Activated naive CD8-positive, alpha-beta T cell treated with anti-CD3 and anti-CD28 coated beads, Interleukin-2, amount 50 U/mL, for 24 hours (primary cell): Measurements from ENCODE around the gene C19orf12.

ENCODE experiments used
- ATAC-seq: fragments of 150-1000 bp; cut with Tn5 transposase; one replicate; pipeline ENCODE4 v1.10.0; 2021
- DNase-seq: peaks from one replicate; pipeline ENCODE4 v3.0.0; 2021
- H3K27ac Mint-ChIP-seq: one replicate; pipeline ENCODE4 v1.8.0; 2021; ENCODE audit warnings: mild to moderate bottlenecking, mixed read lengths
- H3K27me3 Mint-ChIP-seq: one replicate; pipeline ENCODE4 v1.8.0; 2021; ENCODE audit warnings: mixed read lengths
- H3K36me3 Mint-ChIP-seq: one replicate; pipeline ENCODE4 v1.8.0; 2021; ENCODE audit warnings: low read depth, mixed read lengths
- H3K4me1 Mint-ChIP-seq: one replicate; pipeline ENCODE4 v1.8.0; 2021; ENCODE audit warnings: mixed read lengths
- H3K4me3 Mint-ChIP-seq: one replicate; pipeline ENCODE4 v1.8.0; 2021; ENCODE audit warnings: mild to moderate bottlenecking, moderate library complexity, mixed read lengths
- H3K9me3 Mint-ChIP-seq: one replicate; pipeline ENCODE4 v1.8.0; 2021; ENCODE audit warnings: mixed read lengths

Gene C19orf12

GRCh38 chr19:29748996-29749849, 34.2 kb upstream of the C19orf12 start:
- Mint-ChIP-seq H3K4me3 (no peak overlapping the region), H3K4me1 (no peaks in the 10 kb centered on the region), H3K27ac (no peak overlapping the region), H3K36me3 (no peaks in the 10 kb centered on the region), H3K27me3 (peaks cover 2% of the 10 kb centered on the region), H3K9me3 (no peaks in the 10 kb centered on the region)
- ATAC-seq (no peak), DNase-seq (no peak)

GRCh38 chr19:29745253-29745652, 30.2 kb upstream of the C19orf12 start:
- H3K4me3 Mint-ChIP-seq = no peak overlapping the region
- H3K36me3 Mint-ChIP-seq = no peaks in the 10 kb centered on the region
- no peaks in the 10 kb centered on the region for H3K4me1 Mint-ChIP-seq
- DNase-seq = no peak
- no peak for ATAC-seq
- no peaks in the 10 kb centered on the region for H3K9me3 Mint-ChIP-seq
- H3K27ac Mint-ChIP-seq = no peak overlapping the region
- no peaks in the 10 kb centered on the region for H3K27me3 Mint-ChIP-seq

- no peak for ATAC-seq
- H3K4me3 Mint-ChIP-seq = no peak overlapping the region
Observed at GRCh38 chr19:29743681-29744080, 28.6 kb upstream of the C19orf12 start.

GRCh38 chr19:29741776-29742175, 26.7 kb upstream of the C19orf12 start:
- Mint-ChIP-seq H3K36me3 (no peaks in the 10 kb centered on the region), H3K4me3 (no peak overlapping the region), H3K9me3 (no peaks in the 10 kb centered on the region), H3K4me1 (no peaks in the 10 kb centered on the region), H3K27ac (no peak overlapping the region), H3K27me3 (no peaks in the 10 kb centered on the region)
- ATAC-seq (no peak), DNase-seq (no peak)

More at GRCh38 chr19:29743681-29744080, 28.6 kb upstream of the C19orf12 start:
- Mint-ChIP-seq H3K27ac (no peak overlapping the region), H3K9me3 (no peaks in the 10 kb centered on the region), H3K27me3 (no peaks in the 10 kb centered on the region), H3K36me3 (no peaks in the 10 kb centered on the region), H3K4me1 (no peaks in the 10 kb centered on the region)
- no peak for DNase-seq

GRCh38 chr19:29741226-29741625, 26.2 kb upstream of the C19orf12 start:
- no peak overlapping the region for H3K27ac Mint-ChIP-seq
- no peaks in the 10 kb centered on the region for H3K9me3 Mint-ChIP-seq
- DNase-seq (no peak), ATAC-seq (no peak)
- H3K4me3 Mint-ChIP-seq = no peak overlapping the region
- H3K27me3 Mint-ChIP-seq = no peaks in the 10 kb centered on the region
- no peaks in the 10 kb centered on the region for H3K36me3 Mint-ChIP-seq
- no peaks in the 10 kb centered on the region for H3K4me1 Mint-ChIP-seq

- Mint-ChIP-seq H3K4me1 (no peaks in the 10 kb centered on the region), H3K27me3 (no peaks in the 10 kb centered on the region), H3K4me3 (no peak overlapping the region), H3K27ac (no peak overlapping the region), H3K36me3 (no peaks in the 10 kb centered on the region), H3K9me3 (no peaks in the 10 kb centered on the region)
- DNase-seq = no peak
- ATAC-seq = no peak
Observed at GRCh38 chr19:29737461-29738000, 22.5 kb upstream of the C19orf12 start.

- Mint-ChIP-seq H3K9me3 (no peaks in the 10 kb centered on the region), H3K27me3 (no peaks in the 10 kb centered on the region), H3K4me1 (no peaks in the 10 kb centered on the region), H3K4me3 (no peak overlapping the region), H3K27ac (no peak overlapping the region), H3K36me3 (no peaks in the 10 kb centered on the region)
- no peak for ATAC-seq
- no peak for DNase-seq
Observed at GRCh38 chr19:29735829-29736228, 20.8 kb upstream of the C19orf12 start.

GRCh38 chr19:29731331-29731850, 16.3 kb upstream of the C19orf12 start:
- Mint-ChIP-seq H3K9me3 (no peaks in the 10 kb centered on the region), H3K36me3 (no peaks in the 10 kb centered on the region), H3K4me3 (no peak overlapping the region), H3K27me3 (peaks cover 2% of the 10 kb centered on the region), H3K27ac (no peak overlapping the region), H3K4me1 (no peaks in the 10 kb centered on the region)
- no peak for DNase-seq
- no peak for ATAC-seq

- peaks cover 9% of the 10 kb centered on the region for H3K4me1 Mint-ChIP-seq
- DNase-seq (no peak), ATAC-seq (no peak)
- H3K9me3 Mint-ChIP-seq = no peaks in the 10 kb centered on the region
- H3K4me3 Mint-ChIP-seq = no peak overlapping the region
- no peaks in the 10 kb centered on the region for H3K36me3 Mint-ChIP-seq
- peaks cover 2% of the 10 kb centered on the region for H3K27me3 Mint-ChIP-seq
- no peak overlapping the region for H3K27ac Mint-ChIP-seq
Observed at GRCh38 chr19:29727906-29728305, 12.8 kb upstream of the C19orf12 start.

- H3K9me3 Mint-ChIP-seq = no peaks in the 10 kb centered on the region
- H3K4me1 Mint-ChIP-seq = peaks cover 9% of the 10 kb centered on the region
- no peak overlapping the region for H3K4me3 Mint-ChIP-seq
- no peak overlapping the region for H3K27ac Mint-ChIP-seq
- ATAC-seq = no peak
- DNase-seq = no peak
- H3K36me3 Mint-ChIP-seq = no peaks in the 10 kb centered on the region
- H3K27me3 Mint-ChIP-seq = peaks cover 2% of the 10 kb centered on the region
Observed at GRCh38 chr19:29724746-29725145, 9.7 kb upstream of the C19orf12 start.

GRCh38 chr19:29724102-29724641, 9.1 kb upstream of the C19orf12 start:
- DNase-seq (peak; percentile 53), ATAC-seq (peak; percentile 70)

GRCh38 chr19:29717051-29717450, 2.0 kb upstream of the C19orf12 start:
- DNase-seq = no peak
- no peaks in the 10 kb centered on the region for H3K27me3 Mint-ChIP-seq
- peaks cover 38% of the 10 kb centered on the region for H3K4me1 Mint-ChIP-seq
- H3K27ac Mint-ChIP-seq = no peak overlapping the region
- no peaks in the 10 kb centered on the region for H3K9me3 Mint-ChIP-seq
- H3K4me3 Mint-ChIP-seq = no peak overlapping the region
- ATAC-seq = no peak
- H3K36me3 Mint-ChIP-seq = peaks cover 14% of the 10 kb centered on the region

More at GRCh38 chr19:29724102-29724641, 9.1 kb upstream of the C19orf12 start:
- Mint-ChIP-seq H3K27ac (no peak overlapping the region), H3K4me1 (peaks cover 9% of the 10 kb centered on the region), H3K36me3 (no peaks in the 10 kb centered on the region), H3K27me3 (peaks cover 2% of the 10 kb centered on the region), H3K9me3 (no peaks in the 10 kb centered on the region), H3K4me3 (peak overlapping the region; percentile 38)

GRCh38 chr19:29715701-29716581, 880 bp upstream of the C19orf12 start:
- H3K4me3 Mint-ChIP-seq = peak overlapping the region; percentile 89
- ATAC-seq = no peak
- DNase-seq = no peak

GRCh38 chr19:29714371-29714952, 599 bp downstream of the C19orf12 start:
- H3K9me3 Mint-ChIP-seq = no peaks in the 10 kb centered on the region
- H3K27me3 Mint-ChIP-seq = no peaks in the 10 kb centered on the region
- peak overlapping the region; percentile 92 for H3K27ac Mint-ChIP-seq
- DNase-seq (no peak), ATAC-seq (peak; percentile 30)
- H3K4me1 Mint-ChIP-seq = peaks cover 63% of the 10 kb centered on the region
- H3K36me3 Mint-ChIP-seq = peaks cover 16% of the 10 kb centered on the region
- peak overlapping the region; percentile 84 for H3K4me3 Mint-ChIP-seq

More at GRCh38 chr19:29715701-29716581, 880 bp upstream of the C19orf12 start:
- Mint-ChIP-seq H3K4me1 (peaks cover 49% of the 10 kb centered on the region), H3K36me3 (peaks cover 14% of the 10 kb centered on the region), H3K27me3 (no peaks in the 10 kb centered on the region), H3K9me3 (no peaks in the 10 kb centered on the region), H3K27ac (peak overlapping the region; percentile 93)
